ENCODE results near the gene TRAPPC14.
A peak's percentile ranks its signal among the peaks of the same experiment; 100 is the strongest.

The TRAPPC14 gene

DNA sequence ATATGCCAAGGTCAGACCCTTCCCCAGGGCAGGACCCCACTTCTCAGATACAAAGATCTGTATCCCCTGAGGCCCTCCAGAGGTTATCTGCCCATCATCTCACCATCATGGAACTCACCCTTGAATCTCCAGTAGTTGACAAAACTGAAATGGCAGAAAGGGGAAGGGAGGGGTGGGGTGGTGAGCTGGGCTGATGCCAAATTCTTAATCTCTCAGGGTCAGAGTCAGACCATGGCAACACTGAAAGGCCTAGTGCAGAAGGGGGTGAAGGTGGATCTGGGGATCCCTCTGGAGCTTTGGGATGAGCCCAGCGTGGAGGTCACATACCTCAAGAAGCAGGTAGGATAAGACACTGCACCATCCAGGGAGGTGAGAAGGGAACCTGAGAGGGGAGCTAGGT is 36.0 kb downstream of the TRAPPC14 start:
- DNase-seq: peak; percentile 90

DNA sequence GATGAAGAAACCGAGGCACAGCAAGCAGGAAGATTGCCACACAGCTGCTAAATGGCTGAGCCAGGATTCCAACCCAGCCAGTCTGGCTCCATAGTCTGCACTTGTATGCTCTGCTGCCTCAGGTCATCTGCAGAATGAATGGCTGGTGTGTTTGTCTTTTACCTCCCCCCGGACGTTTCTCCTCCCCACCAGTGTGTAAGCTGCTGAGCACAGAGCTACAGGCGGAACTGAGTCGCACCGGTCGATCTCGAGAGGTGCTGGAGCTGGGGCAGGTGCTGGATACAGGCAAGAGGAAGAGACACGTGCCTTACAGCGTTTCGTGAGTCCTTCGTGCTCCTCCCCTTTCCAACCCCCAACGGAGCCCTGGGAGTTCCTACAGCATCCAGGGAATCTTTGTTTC is 36.5 kb downstream of the TRAPPC14 start:
- DNase-seq: no peak

DNA sequence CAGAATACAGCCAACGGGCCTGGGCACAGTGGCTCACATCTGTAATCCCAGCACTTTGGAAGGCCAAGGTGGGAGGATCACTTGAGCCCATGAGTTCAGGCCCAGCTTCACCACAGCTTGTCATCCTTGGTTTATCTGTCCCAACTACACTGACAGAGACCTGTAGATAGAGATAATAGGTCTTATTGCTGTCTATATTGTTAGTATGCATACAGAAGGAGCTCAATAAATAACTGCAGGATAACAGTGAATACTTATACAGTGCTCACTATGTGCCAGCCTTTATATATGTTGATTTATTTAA is 37.8 kb downstream of the TRAPPC14 start:
- peak; percentile 66 for DNase-seq

DNA sequence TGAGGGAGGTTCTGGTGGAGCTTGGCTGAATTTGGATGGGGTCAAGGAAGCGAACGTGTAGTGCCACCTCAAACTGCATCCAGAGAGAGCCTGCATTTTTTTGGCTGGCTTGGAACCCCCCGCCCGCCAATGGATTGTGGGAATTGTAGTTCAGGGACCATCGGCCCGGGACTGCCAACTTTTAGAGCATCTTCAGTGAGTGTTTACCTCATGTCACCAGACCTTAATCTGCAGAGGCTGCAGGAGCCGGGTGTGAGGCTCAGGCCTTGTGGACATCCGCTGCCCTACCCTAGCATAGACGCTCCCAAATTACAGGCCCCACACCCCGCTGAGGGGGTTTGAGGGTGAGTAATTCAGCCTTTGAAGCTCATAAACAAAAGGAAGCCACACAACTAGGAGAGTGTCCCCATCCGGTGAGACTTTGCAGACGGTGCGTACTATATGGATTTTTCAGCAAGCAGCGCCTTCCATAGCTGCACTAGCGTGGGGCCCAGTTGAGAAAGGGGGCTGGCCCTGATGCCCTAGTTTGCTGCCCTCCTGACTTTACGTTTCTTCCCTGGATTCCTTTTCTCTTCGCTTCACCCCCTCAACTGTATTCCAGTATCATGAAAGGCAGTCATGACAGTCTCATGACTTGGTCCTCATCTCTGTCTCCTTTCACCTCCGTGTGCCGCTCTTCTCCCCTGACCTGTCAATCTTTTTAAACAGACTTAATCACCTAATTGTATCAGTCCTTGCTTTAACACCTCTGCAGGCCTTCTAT is 38.4 kb downstream of the TRAPPC14 start:
- peak; percentile 71 for DNase-seq

DNA sequence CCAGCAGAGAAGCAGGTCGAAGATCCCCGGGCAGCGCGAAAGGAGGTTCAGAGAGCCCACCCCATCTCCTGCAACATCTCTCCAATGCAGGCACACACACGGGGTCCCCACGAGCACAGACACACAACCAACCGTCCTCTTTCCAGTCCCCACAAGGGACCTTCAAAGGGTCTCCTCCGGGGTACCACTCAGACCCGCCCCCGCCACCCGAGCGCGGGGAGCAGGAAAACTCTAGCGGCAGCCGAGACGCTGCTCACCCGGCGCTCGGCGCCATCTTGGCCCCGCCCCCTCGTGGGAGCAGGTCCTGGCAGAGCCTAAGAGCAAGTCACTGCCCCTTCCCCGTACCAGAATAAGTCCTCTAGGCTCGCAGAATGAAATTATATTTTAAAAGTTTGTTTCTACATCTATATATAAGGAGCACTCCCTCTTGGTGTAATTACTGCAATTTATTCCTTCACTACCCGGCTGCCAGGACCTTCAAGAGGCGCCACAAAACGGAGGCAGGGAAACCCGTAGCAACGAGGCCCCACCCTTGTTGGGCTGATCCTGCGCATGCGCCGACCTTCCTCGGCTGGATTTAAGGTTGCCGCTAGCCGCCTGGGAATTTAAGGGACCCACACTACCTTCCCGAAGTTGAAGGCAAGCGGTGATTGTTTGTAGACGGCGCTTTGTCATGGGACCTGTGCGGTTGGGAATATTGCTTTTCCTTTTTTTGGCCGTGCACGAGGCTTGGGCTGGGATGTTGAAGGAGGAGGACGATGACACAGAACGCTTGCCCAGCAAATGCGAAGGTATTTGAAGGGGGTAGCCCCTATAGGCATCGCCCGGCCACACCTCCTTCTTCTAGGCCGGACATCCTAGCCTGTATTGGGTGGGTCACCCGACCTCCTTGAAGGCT is 39.2 kb downstream of the TRAPPC14 start, which contains the start of the genes CNPY4 and TAF6:
TSS of gene CNPY4 (plus strand) at position 563 of the 898 bp plus-strand sequence. CDS start at position 674, 111 bp downstream.
TSS of gene TAF6 (minus strand) at position 287 of the 898 bp plus-strand sequence. CDS start 5,149 bp downstream, outside the sequence.
- DNase-seq: peak; percentile 97

DNA sequence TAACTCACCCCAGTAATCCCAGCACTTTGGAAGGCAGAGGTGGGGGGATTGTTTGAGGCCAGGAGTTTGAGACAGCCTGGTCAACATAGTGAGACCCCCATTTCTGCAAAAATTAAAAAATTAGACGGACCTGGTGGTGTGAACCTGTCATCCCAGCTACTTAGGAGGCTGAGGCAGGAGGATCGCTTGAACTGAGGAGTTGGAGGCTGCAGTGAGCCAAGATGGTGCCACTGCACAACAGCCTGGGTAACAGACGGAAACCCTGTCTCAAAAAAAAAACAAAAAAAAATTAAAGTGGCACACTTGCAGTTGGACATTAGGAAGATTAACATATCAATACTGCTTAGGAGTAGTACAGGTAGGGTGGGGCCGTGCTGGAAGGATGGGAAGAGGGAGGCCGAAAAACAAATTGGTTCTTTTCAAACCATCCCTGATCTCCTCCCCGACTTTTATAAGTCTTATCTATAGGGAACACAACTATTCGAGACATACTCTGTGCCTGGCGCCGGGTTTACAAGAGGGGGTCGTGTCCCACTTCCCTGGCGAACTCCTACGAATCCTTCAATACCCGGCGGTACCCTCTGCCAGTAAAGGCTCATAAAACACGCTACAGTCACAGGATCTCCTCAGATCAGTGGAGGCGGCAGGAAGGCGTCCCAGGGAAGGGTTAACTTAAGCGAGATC is 40.0 kb downstream of the TRAPPC14 start:
- DNase-seq: no peak

DNA sequence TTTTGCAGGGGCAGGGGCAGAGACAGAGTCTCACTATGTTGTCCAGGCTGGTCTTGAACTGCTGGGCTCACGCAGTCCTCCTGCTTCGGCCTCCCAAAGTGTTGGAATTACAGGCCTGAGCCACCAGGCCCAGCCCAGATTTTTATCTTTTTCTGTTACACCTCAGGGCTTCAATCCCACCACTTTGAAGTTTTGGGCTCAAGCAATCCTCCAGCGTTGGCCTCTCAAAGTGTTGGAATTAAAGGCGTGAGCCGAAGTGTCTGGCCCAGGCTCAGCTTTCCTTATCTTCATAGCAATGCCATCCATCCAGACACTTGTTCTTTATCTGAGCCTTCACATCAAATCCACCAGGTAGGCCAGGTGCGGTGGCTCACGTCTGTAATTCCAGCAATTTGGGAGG is 43.5 kb downstream of the TRAPPC14 start:
- DNase-seq: no peak

DNA sequence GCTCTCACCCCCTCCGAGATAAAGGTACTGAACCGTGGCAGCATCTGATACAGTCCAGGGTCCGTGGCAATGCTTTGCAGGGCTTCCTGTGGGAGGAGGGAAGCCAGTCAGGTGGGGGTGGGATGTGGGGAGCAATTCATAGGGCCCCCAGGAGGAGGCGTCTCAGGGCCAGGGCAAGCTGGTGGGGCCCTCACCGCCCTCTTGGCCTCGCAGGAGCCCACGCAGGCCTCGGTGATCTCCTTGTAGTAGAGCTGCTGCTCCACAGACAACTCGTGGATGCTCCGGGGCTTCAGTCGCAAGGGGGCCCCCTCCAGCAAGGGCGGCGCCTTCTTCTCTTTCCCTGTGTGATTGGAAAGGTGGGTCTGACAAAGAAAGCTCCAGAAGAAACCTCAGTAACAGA is 46.6 kb downstream of the TRAPPC14 start:
- no peak for DNase-seq

DNA sequence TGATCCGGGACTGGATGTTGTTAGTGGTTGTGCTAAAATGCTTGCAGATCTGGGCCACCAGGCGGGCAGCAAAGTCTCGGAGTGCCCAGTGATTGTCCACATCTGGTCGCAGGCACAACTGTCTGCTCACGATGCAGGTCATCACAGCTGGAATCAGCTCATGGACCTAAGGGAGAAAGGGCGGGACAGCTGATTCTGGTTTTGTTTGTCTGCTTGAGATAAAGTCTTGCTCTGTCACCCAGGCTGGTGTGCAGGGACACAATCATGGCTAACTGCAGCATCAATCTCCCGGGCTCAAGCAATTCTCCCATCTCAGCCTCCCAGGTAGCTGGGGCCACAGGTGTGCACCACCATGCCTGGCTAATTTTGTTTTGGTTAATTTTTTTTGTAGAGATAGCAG is 47.4 kb downstream of the TRAPPC14 start:
- DNase-seq: no peak

DNA sequence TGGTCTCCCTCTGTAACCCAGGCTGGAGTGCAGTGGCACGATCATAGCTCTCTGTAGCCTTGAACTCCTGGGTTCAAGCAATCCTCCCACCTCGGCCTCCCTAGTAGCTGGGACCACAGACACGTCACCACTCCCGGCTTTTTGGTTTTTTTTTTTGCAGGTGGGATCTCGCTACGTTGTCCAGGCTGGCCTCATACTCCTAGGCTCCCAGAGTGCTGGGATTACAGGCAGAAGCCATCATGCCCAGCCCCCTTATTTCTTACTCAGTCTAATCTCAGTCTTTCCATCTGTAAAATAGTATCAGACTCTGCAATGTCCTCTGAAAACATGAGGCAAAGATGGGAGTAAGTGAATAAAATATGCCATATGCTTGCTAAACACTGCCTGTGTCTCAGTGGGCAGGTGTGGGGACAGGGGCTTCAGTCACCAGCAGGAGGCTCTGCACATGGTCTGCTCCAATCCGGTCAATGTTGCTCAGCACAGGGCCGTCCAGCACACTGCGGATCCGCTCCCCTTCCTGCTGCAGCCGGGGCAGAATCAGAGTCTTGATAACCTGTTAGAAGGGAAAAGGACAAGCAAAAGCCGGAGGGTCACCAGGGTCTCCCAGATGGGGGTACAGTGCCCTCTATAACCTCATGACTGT is 48.9 kb downstream of the TRAPPC14 start:
- DNase-seq: no peak

DNA sequence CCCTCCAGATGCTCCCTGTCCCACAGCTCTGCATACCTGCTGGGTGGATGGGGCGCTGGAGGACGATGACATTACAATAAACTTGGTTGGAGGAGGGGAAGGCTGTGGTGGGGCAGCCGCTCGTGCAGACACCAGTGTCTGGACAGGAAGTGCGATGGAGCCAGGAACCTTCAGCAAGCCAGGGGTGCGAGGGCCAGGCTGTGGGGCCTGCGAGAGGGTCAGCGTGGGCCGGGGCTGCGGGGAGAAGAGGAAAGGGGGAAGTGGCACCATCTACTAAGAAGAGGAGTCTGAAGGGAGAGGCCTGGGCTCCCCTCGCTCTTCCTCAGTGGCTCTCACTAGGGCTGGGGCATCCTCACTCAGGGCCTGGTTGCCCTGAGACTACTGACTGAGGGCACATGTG is 50.6 kb downstream of the TRAPPC14 start:
- DNase-seq: no peak

DNA sequence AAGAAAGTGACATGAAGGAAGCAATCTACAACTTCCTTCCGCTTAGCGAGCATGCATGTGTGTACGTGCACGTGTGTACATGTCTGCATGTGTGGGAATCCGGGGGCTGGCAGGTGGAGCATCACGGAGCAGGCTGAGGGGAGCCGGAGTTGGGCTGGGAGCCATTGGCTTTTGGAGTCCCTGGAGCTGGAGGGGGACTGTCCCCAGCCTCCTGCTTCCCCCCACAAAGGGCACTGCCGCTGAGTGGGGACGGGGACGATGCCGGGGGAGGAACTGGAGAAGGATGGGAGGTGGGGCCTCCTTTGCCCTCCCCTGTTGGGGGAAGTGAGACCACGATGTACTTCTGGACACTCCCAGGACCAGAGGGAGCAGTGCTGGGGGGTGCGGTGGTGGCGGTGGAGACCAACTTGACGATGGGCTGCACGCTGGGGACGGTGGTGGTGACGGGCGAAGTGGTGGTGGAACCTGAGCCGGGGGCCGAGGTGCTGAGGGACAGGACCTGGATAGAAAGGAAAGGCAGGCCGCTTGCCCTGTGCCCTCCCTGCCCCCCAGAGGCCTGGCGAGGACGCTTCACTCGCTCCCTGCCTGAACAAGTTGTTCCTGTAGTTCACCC is 51.3 kb downstream of the TRAPPC14 start:
- no peak for DNase-seq

DNA sequence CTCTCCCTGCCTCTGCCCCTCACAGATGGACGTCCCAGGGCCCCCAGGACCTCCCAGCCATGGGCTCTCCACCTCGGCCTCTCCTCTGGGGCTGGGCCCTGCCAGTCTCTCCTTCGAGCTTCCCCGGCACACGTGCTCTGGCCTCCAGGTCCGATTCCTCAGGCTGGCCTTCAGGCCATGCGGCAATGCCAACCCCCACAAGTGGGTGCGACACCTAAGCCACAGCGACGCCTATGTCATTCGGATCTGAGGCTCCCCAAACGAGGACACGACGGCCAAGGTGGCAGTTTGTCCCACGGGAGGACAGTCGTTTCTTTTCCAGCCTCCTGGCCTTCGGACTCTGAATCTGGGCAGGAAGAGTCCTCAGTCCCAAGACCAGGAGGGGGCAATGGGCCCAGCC is 51.9 kb downstream of the TRAPPC14 start:
- DNase-seq: no peak

DNA sequence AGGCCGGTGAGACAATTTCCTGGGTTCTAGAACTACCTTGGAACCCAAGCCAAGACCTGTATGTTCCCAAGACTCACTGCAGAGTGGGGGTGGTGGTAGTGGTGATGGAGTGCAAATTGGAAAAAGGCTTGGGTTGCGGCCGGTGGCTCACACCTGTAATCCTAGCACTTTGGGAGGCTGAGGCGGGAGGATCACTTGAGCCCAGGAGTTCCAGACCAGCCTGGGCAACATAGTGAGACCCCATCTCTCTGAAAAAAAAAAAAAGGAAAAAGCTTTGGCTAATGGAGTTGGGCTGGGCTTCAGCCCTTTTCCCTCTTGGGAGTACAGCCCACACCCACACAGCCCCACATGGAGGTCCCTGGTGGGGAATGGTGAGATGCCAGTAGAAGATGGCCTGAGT is 53.0 kb downstream of the TRAPPC14 start:
- no peak for DNase-seq

Data from hematopoietic multipotent progenitor cell treated with erythropoietin and hydrocortisone succinate and interleukin-3 and kit ligand, for 8 days (in vitro differentiated cells).